GM10847 (cell line): ENCODE results near the gene OVCA2.

Experiments
- POLR2A ChIP-seq: IDR thresholded peaks from 2 replicates; pipeline ENCODE4 v1.6.1; 2011; ENCODE audit not compliant: insufficient read length; ENCODE audit errors: extremely low read depth

OVCA2 gene

GRCh38 chr17:2008332-2009126 lies 33.3 kb upstream of the OVCA2 start:
- no peak for TF ChIP-seq POLR2A

GRCh38 chr17:2009737-2010136 lies 32.1 kb upstream of the OVCA2 start:
- TF ChIP-seq POLR2A, result no peak

- no peak for TF ChIP-seq POLR2A
Observed at GRCh38 chr17:2011411-2012371, 30.1 kb upstream of the OVCA2 start.

- no peak for TF ChIP-seq POLR2A
Observed at GRCh38 chr17:2012499-2012898, 29.3 kb upstream of the OVCA2 start.

GRCh38 chr17:2013994-2014317 lies 27.9 kb upstream of the OVCA2 start:
- TF ChIP-seq POLR2A, result no peak

- TF ChIP-seq POLR2A, result no peak
Observed at GRCh38 chr17:2015314-2015713, 26.5 kb upstream of the OVCA2 start.

- TF ChIP-seq POLR2A, result no peak
Observed at GRCh38 chr17:2016494-2016893, 25.3 kb upstream of the OVCA2 start.

- no peak for TF ChIP-seq POLR2A
Observed at GRCh38 chr17:2017274-2017941, 24.4 kb upstream of the OVCA2 start.

- TF ChIP-seq POLR2A, result no peak
Observed at GRCh38 chr17:2018716-2019510, 22.9 kb upstream of the OVCA2 start.

GRCh38 chr17:2019723-2020122 lies 22.1 kb upstream of the OVCA2 start:
- TF ChIP-seq POLR2A, result no peak

GRCh38 chr17:2020721-2021120 lies 21.1 kb upstream of the OVCA2 start:
- TF ChIP-seq POLR2A, result no peak

- TF ChIP-seq POLR2A, result no peak
Observed at GRCh38 chr17:2022647-2023240, 19.1 kb upstream of the OVCA2 start.

GRCh38 chr17:2023256-2023655 lies 18.6 kb upstream of the OVCA2 start:
- TF ChIP-seq POLR2A, result no peak
